ENCODE data around the gene GJA10. TPM values are rescaled to one million over a fixed set of nuclear protein-coding genes. Genes with fewer than 3 reads are reported as not detected.

The GJA10 gene
- not detected in 2 replicates for total RNA-seq

DNA sequence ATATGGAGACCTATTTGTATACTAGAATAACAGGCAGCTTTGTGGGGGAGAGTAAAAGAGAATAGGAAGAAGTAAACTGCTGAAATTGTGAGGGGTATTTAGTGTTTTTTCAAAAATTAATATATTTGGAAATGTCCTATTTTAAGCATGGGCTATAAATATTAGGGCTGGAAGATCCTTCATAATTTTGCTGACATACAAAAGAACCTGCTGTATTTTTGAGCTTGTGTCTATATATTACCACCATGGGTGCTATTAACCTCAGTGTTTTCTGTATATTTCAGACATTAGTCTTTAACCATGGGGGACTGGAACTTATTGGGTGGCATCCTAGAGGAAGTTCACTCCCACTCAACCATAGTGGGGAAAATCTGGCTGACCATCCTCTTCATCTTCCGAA, at the start of gene GJA10:
Gene GJA10, plus strand, starts transcription at position 301 of the 400 bp plus-strand sequence. Its CDS starts 0 bp downstream, at position 301.

Other genes starting within 250 kb of the GJA10 start
- 22.7 and 22.8 TPM in 2 replicates for gene MDN1, start 74.7 kb upstream of the GJA10 start, total RNA-seq
- gene CASP8AP2, start 64.6 kb upstream of the GJA10 start, total RNA-seq = 9.4 and 15.6 TPM in 2 replicates